Measurements from ENCODE around the gene ISOC2.

GRCh38 chr19:55453511-55454260 lies 7.8 kb downstream of the ISOC2 start:
- TF ChIP-seq, protein P1, sequence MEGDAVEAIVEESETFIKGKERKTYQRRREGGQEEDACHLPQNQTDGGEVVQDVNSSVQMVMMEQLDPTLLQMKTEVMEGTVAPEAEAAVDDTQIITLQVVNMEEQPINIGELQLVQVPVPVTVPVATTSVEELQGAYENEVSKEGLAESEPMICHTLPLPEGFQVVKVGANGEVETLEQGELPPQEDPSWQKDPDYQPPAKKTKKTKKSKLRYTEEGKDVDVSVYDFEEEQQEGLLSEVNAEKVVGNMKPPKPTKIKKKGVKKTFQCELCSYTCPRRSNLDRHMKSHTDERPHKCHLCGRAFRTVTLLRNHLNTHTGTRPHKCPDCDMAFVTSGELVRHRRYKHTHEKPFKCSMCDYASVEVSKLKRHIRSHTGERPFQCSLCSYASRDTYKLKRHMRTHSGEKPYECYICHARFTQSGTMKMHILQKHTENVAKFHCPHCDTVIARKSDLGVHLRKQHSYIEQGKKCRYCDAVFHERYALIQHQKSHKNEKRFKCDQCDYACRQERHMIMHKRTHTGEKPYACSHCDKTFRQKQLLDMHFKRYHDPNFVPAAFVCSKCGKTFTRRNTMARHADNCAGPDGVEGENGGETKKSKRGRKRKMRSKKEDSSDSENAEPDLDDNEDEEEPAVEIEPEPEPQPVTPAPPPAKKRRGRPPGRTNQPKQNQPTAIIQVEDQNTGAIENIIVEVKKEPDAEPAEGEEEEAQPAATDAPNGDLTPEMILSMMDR (IDR thresholded peaks at IDR 0.05): no peak
- no peak for TF ChIP-seq EP300 (IDR thresholded peaks at IDR 0.05)
- TF ChIP-seq POLR2A (IDR thresholded peaks at IDR 0.05): no peak
